ENCODE measurements around the gene LAMA2.

DNA sequence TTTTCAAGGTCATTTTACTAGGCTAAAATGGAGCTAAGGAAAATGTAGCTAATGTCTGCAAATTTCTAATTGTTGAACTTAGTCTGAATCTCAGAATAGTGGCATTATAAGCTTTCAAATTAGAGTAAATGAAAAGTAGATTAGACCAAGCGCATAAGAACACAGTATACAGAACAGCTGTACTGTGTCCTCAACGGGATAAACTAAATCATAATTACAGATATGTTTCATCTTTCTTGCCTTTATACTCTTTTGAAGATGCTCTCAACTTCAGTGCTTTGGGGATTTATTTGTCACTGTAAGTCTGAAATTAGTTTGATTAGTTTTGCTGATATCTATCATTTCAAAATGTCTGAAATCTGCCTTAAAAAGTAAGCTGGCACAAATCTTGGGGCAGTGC, 305.4 kb downstream of the LAMA2 start:
- TF ChIP-seq, protein P1, sequence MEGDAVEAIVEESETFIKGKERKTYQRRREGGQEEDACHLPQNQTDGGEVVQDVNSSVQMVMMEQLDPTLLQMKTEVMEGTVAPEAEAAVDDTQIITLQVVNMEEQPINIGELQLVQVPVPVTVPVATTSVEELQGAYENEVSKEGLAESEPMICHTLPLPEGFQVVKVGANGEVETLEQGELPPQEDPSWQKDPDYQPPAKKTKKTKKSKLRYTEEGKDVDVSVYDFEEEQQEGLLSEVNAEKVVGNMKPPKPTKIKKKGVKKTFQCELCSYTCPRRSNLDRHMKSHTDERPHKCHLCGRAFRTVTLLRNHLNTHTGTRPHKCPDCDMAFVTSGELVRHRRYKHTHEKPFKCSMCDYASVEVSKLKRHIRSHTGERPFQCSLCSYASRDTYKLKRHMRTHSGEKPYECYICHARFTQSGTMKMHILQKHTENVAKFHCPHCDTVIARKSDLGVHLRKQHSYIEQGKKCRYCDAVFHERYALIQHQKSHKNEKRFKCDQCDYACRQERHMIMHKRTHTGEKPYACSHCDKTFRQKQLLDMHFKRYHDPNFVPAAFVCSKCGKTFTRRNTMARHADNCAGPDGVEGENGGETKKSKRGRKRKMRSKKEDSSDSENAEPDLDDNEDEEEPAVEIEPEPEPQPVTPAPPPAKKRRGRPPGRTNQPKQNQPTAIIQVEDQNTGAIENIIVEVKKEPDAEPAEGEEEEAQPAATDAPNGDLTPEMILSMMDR (IDR thresholded peaks at IDR 0.05 in 8 of 11, conservative IDR thresholded peaks at IDR 0.05 in 3 of 11) = no peak
- no peak for TF ChIP-seq POLR2A (IDR thresholded peaks at IDR 0.05)

All from spleen (tissue), 7 donors.